Endothelial cell of umbilical vein (primary cell): ENCODE measurements around the gene HMMR. TPM values are rescaled to one million over a fixed set of nuclear protein-coding genes. Genes with fewer than 3 reads are reported as not detected.

ENCODE experiments used
- BruUV-seq: library from RNA; stranded (reverse); fragments of 400-500 nt; replicated peaks from 2 replicates; lab custom pipeline; 2021; lab: Mats Ljungman, UMichigan
- CTCF ChIA-PET: fragments of 300-600, 350-600 bp; sonication (Branson Sonifier 250); formaldehyde crosslinking; loops from one replicate; lab custom pipeline; 2021; ENCODE audit warnings: antibody characterized with exemption, inconsistent platforms; lab: Charles Lee
- POLR2A ChIA-PET: fragments of 300-600, 350-600 bp; sonication (Branson Sonifier 250); formaldehyde crosslinking; loops from one replicate; lab custom pipeline; 2021; ENCODE audit warnings: antibody characterized with exemption, inconsistent platforms; lab: Charles Lee
- DNase-seq: peaks from one replicate; pipeline ENCODE4 v3.0.0-alpha.2; 2011; ENCODE audit warnings: low read depth, low spot score
- FAIRE-seq: peaks from 2 replicates; lab custom pipeline; 2011; peaks lifted over from hg19 to GRCh38; lab: Jason Lieb, UNC
- H2AFZ ChIP-seq: 2 replicates; pipeline ENCODE4 v1.6.0; 2012; ENCODE audit warnings: low read depth, low read length, control low read depth, inconsistent platforms
- H3K27ac ChIP-seq: 2 replicates; pipeline ENCODE4 v1.5.1; 2011; ENCODE audit warnings: low read depth, mild to moderate bottlenecking, control low read depth, low read length, moderate library complexity; ENCODE audit not compliant: insufficient read depth
- H3K27me3 ChIP-seq, 2 experiments: 2 replicates each; pipeline versions ENCODE4 v1.6.0 to v1.6.1; 2011; ENCODE audit warnings: low read length in 2 of 2, mixed read lengths in 1 of 2; ENCODE audit not compliant: control insufficient read depth in 2 of 2, insufficient read depth in 2 of 2
- H3K36me3 ChIP-seq, 2 experiments: 2 replicates in 1 of 2; 3 replicates in 1 of 2; pipeline ENCODE4 v1.5.1; 2011; ENCODE audit warnings: low read length in 2 of 2, mild to moderate bottlenecking in 1 of 2, moderate library complexity in 1 of 2; ENCODE audit not compliant: control insufficient read depth in 2 of 2, insufficient read depth in 2 of 2; ENCODE audit errors: extremely low read depth in 1 of 2
- H3K4me1 ChIP-seq: 3 replicates; pipeline ENCODE4 v1.5.1; 2011; ENCODE audit warnings: mild to moderate bottlenecking, low read length; ENCODE audit not compliant: control insufficient read depth, insufficient read depth; ENCODE audit errors: extremely low read depth
- H3K4me2 ChIP-seq: 2 replicates; pipeline ENCODE4 v1.6.1; 2011; ENCODE audit warnings: low read length, control low read depth, mixed read lengths; ENCODE audit not compliant: insufficient read depth
- H3K4me3 ChIP-seq, 3 experiments: fragments of 200-600 bp in 1 of 3; sonication (generic), shearing (Covaris generic) in 1 of 3; replicated peaks in 1 of 3; 2 replicates each; pipeline ENCODE4 v1.5.1; 2011 to 2016; ENCODE audit warnings: control low read depth in 3 of 3, low read length in 3 of 3, mild to moderate bottlenecking in 2 of 3, inconsistent platforms in 1 of 3, low read depth in 1 of 3, moderate library complexity in 1 of 3; ENCODE audit not compliant: insufficient read depth in 1 of 3
- H3K79me2 ChIP-seq: 2 replicates; pipeline ENCODE4 v1.6.0; 2012; ENCODE audit warnings: low read length, inconsistent platforms; ENCODE audit not compliant: control insufficient read depth, insufficient read depth
- H3K9ac ChIP-seq: replicated peaks from 2 replicates; pipeline ENCODE3; 2011; ENCODE audit warnings: low read length, control low read depth; ENCODE audit not compliant: insufficient read depth; ENCODE audit errors: extremely low read depth
- H3K9me1 ChIP-seq: replicated peaks from 3 replicates; pipeline ENCODE4 v1.6.0; 2011; ENCODE audit warnings: mild to moderate bottlenecking, low read length; ENCODE audit not compliant: control insufficient read depth, insufficient read depth; ENCODE audit errors: extremely low read depth
- H3K9me3 ChIP-seq: replicated peaks from 2 replicates; pipeline ENCODE4 v1.5.1; 2012; ENCODE audit warnings: low read length, inconsistent platforms; ENCODE audit not compliant: control insufficient read depth, insufficient read depth
- H4K20me1 ChIP-seq: replicated peaks from 2 replicates; pipeline ENCODE3; 2011; ENCODE audit warnings: mild to moderate bottlenecking, low read length; ENCODE audit not compliant: control insufficient read depth, insufficient read depth; ENCODE audit errors: extremely low read depth
- EZH2 ChIP-seq: IDR thresholded peaks from 2 replicates; pipeline ENCODE4 v1.6.1; 2012; ENCODE audit warnings: borderline replicate concordance, low read depth, mild to moderate bottlenecking, moderate library complexity, low read length, inconsistent platforms; ENCODE audit not compliant: severe bottlenecking
- FOS ChIP-seq: IDR thresholded peaks from 2 replicates; pipeline ENCODE4 v1.6.1; 2011; ENCODE audit warnings: mild to moderate bottlenecking, low read length, moderate library complexity, borderline replicate concordance; ENCODE audit not compliant: insufficient read depth
- GATA2 ChIP-seq: IDR thresholded peaks from 2 replicates; pipeline ENCODE4 v1.7.0; 2011; ENCODE audit warnings: low read depth, mild to moderate bottlenecking, moderate library complexity, mixed read lengths, low read length; ENCODE audit not compliant: insufficient read length, insufficient read depth
- JUN ChIP-seq: IDR thresholded peaks from 2 replicates; pipeline ENCODE4 v1.6.1; 2011; ENCODE audit warnings: borderline replicate concordance, low read depth; ENCODE audit not compliant: insufficient read length, insufficient read depth
- MAX ChIP-seq: IDR thresholded peaks from 2 replicates; pipeline ENCODE4 v1.6.1; 2011; ENCODE audit not compliant: insufficient read depth, insufficient read length
- MYC ChIP-seq: IDR thresholded peaks from one replicate; pipeline ENCODE4 v1.6.1; 2011; ENCODE audit warnings: mild to moderate bottlenecking, low read depth, low read length
- POLR2A ChIP-seq: IDR thresholded peaks from 2 replicates; pipeline ENCODE4 v1.6.1; 2012; ENCODE audit warnings: low read depth, mild to moderate bottlenecking, control low read depth, low read length
- POLR2AphosphoS5 ChIP-seq: IDR thresholded peaks from 2 replicates; pipeline ENCODE4 v1.6.1; 2012; ENCODE audit warnings: low read depth, mild to moderate bottlenecking, control low read depth, low read length, moderate library complexity; ENCODE audit not compliant: insufficient read depth
- dilution Hi-C: fragments of 300-500 bp; cut with MboI; formaldehyde crosslinking; loops from one replicate; pipeline ENCODE4 v1.15.0; 2019; ENCODE audit warnings: low sequenced_read_pairs; ENCODE audit not compliant: extremely low pct_ligation_motif_present
- intact Hi-C: fragments of 100-400 bp; cut with micrococcal nuclease; formaldehyde crosslinking; loops from one replicate; pipeline ENCODE4 v1.10.0; 2022
- polyA plus RNA-seq, 4 experiments: library from polyadenylated mRNA; depleted of rRNA in 3 of 4; stranded (reverse) in 3 of 4; unstranded in 1 of 4; fragments of >200 nt; gene quantifications; 2 replicates each; pipeline versions ENCODE4 v1.2.1 to v1.2.3, GENCODE V29; 2011 to 2012; ENCODE audit warnings: missing spikeins in 1 of 4
- total RNA-seq: library from RNA; stranded (reverse); gene quantifications from 2 replicates; pipeline ENCODE4 v1.2.3, GENCODE V29; 2021
- TF ChIP-seq, protein P1 (sequence below), 2 donors: IDR thresholded peaks; 1 replicate in 1 of 2; 2 replicates in 1 of 2; pipeline ENCODE4 v1.5.1; 2011; ENCODE audit warnings: low read length in 2 of 2, mild to moderate bottlenecking in 2 of 2, moderate library complexity in 2 of 2, control low read depth in 1 of 2, inconsistent platforms in 1 of 2, low read depth in 1 of 2; ENCODE audit not compliant: insufficient read depth in 1 of 2; ENCODE audit errors: extremely low read depth in 1 of 2

HMMR gene
- total and polyA plus RNA-seq, 2 donors (not counting 3 experiments of a cell fraction or from before 2014, with no cell fraction given) = 5.5 to 31.0 TPM

DNA sequence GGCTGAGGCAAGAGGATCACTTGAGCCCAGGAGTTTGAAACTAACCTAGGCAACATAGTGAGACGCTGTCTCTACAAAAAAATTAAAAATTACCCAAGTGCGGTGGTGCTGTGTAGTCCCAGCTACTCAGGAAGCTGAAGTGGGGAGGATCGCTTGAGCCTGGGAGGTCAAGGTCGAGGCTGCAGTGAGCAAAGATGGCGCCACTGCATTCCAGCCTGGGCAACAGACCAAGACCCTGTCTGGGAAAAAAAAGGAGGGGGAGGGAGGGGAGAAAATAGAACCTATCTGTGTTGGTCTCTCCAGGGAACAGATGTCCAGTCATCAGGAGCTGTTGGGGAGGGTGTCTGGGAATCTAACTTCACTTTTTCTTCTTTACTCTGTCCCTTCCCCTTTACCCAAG lies 69.3 kb downstream of the HMMR start:
- Histone ChIP-seq H3K9me3 (no peaks in the 10 kb centered on the region), H3K27ac (no peak overlapping the region), H3K9ac (no peak overlapping the region), H4K20me1 (no peaks in the 10 kb centered on the region), H3K79me2 (no peaks in the 10 kb centered on the region), H3K4me3 (no peak overlapping the region), H3K36me3 (no peaks in the 10 kb centered on the region), H3K9me1 (no peaks in the 10 kb centered on the region), H3K4me1 (no peaks in the 10 kb centered on the region), H3K27me3 (peaks cover 0 to 2% of the 10 kb centered on the region in 2 experiments), H2AFZ (no peak overlapping the region), H3K4me2 (no peak overlapping the region)
- intact Hi-C loops = no loop called here
- TF ChIP-seq MYC = no peak
- no peak for TF ChIP-seq GATA2
- no peak for TF ChIP-seq EZH2
- no peak for FAIRE-seq
- ChIA-PET POLR2A (no interaction called here), CTCF (no interaction called here)
- DNase-seq = no peak
- BruUV-seq = no TSS peak
- dilution Hi-C loops = no loop called here

- no peaks in the 10 kb centered on the region for H4K20me1 ChIP-seq
- H2AFZ ChIP-seq = no peak overlapping the region
- H3K9ac ChIP-seq = no peak overlapping the region
- intact Hi-C loops = no loop called here
- TF ChIP-seq, protein P1, sequence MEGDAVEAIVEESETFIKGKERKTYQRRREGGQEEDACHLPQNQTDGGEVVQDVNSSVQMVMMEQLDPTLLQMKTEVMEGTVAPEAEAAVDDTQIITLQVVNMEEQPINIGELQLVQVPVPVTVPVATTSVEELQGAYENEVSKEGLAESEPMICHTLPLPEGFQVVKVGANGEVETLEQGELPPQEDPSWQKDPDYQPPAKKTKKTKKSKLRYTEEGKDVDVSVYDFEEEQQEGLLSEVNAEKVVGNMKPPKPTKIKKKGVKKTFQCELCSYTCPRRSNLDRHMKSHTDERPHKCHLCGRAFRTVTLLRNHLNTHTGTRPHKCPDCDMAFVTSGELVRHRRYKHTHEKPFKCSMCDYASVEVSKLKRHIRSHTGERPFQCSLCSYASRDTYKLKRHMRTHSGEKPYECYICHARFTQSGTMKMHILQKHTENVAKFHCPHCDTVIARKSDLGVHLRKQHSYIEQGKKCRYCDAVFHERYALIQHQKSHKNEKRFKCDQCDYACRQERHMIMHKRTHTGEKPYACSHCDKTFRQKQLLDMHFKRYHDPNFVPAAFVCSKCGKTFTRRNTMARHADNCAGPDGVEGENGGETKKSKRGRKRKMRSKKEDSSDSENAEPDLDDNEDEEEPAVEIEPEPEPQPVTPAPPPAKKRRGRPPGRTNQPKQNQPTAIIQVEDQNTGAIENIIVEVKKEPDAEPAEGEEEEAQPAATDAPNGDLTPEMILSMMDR (IDR thresholded peaks at IDR 0.05; ENCODE audit: extremely low read depth in 1 of 2, insufficient read depth in 1 of 2, low read depth in 1 of 2, low read length in 2 of 2) = no peak
- TF ChIP-seq JUN = no peak
- TF ChIP-seq MYC = no peak
- TF ChIP-seq GATA2 = no peak
- TF ChIP-seq POLR2A = no peak
- TF ChIP-seq POLR2AphosphoS5 = no peak
- no peak for TF ChIP-seq EZH2
- TF ChIP-seq MAX = no peak
- TF ChIP-seq FOS = no peak
- FAIRE-seq (no peak), DNase-seq (no peak)
- no peaks in the 10 kb centered on the region for H3K9me1 ChIP-seq
- no peaks in the 10 kb centered on the region for H3K36me3 ChIP-seq
- ChIA-PET CTCF (no interaction called here), POLR2A (no interaction called here)
- H3K9me3 ChIP-seq = no peaks in the 10 kb centered on the region
- H3K27me3 ChIP-seq = peaks cover 2 to 7% of the 10 kb centered on the region in 2 experiments
- BruUV-seq = no TSS peak
- H3K4me3 ChIP-seq = no peak overlapping the region
- H3K4me1 ChIP-seq = no peaks in the 10 kb centered on the region
- H3K4me2 ChIP-seq = no peak overlapping the region
- H3K27ac ChIP-seq = no peak overlapping the region
- dilution Hi-C loops = no loop called here
- H3K79me2 ChIP-seq = no peaks in the 10 kb centered on the region
Measured at GRCh38 chr5:163531272-163531671, 70.8 kb downstream of the HMMR start.
